Measurements from ENCODE around the gene OXGR1.

The OXGR1 gene

GRCh38 chr13:96966415-96967102 is 27.7 kb downstream of the OXGR1 start:
- H3K9ac ChIP-seq (ENCODE audit: low read depth, low read length, poor library complexity): no peak overlapping the region
- WGBS, 2 donors (ENCODE audit: extremely low coverage in 2 of 2, insufficient read length in 2 of 2, insufficient replicate concordance in 1 of 2): no CpG with 5 or more reads among the region's 12 CpGs

GRCh38 chr13:96963786-96964475 is 30.3 kb downstream of the OXGR1 start:
- no peak overlapping the region for H3K9ac ChIP-seq (ENCODE audit: low read depth, low read length, poor library complexity)
- H3K18ac ChIP-seq (ENCODE audit: low read length): no peak overlapping the region
- no peak overlapping the region for H2BK15ac ChIP-seq (ENCODE audit: low read length)
- H3K4me1 ChIP-seq (ENCODE audit: control insufficient read depth in 2 of 2, insufficient read depth in 1 of 2, low read depth in 1 of 2, low read length in 2 of 2): no peaks in the 10 kb centered on the region
- no peak overlapping the region for H2BK5ac ChIP-seq (ENCODE audit: low read length)
- no peak overlapping the region for H3K4ac ChIP-seq (ENCODE audit: low read length)
- H3K79me1 ChIP-seq (ENCODE audit: low read depth, low read length): no peaks in the 10 kb centered on the region
- no peak overlapping the region for H3K23ac ChIP-seq (ENCODE audit: low read depth, low read length, poor library complexity)
- no CpG with 5 or more reads among the region's 2 CpGs for WGBS, 2 donors (ENCODE audit: extremely low coverage in 2 of 2, insufficient read length in 2 of 2, insufficient replicate concordance in 1 of 2)
- no peak overlapping the region for H2BK120ac ChIP-seq (ENCODE audit: low read depth, low read length)
- H2AK5ac ChIP-seq (ENCODE audit: low read depth, low read length): no peak overlapping the region
- H3K27me3 ChIP-seq (ENCODE audit: control insufficient read depth in 3 of 3, insufficient read depth in 3 of 3, low read depth in 1 of 3, low read length in 3 of 3): no peaks in the 10 kb centered on the region
- H3K14ac ChIP-seq (ENCODE audit: low read length): no peak overlapping the region
- H3K4me2 ChIP-seq (ENCODE audit: insufficient read depth, low read length, poor library complexity, severe bottlenecking): no peak overlapping the region
- H4K91ac ChIP-seq (ENCODE audit: low read depth, low read length, poor library complexity): no peak overlapping the region
- H3K36me3 ChIP-seq (replicated peaks in 1 of 2; ENCODE audit: control insufficient read depth in 2 of 2, insufficient read depth in 2 of 2, low read length in 2 of 2): no peaks in the 10 kb centered on the region
- no peak for DNase-seq (ENCODE audit: low spot score)
- no peak overlapping the region for H3K4me3 ChIP-seq (ENCODE audit: low read length in 2 of 2)
- no peak overlapping the region for H2AFZ ChIP-seq (ENCODE audit: low read length)
- no peak overlapping the region for H3K27ac ChIP-seq (replicated peaks; ENCODE audit: low read length)
- peaks cover 17 to 18% of the 10 kb centered on the region in 2 donors for H3K9me3 ChIP-seq (replicated peaks in 1 of 2; ENCODE audit: control insufficient read depth in 2 of 2, insufficient read depth in 1 of 2, low read depth in 1 of 2, low read length in 2 of 2)
- H4K8ac ChIP-seq (ENCODE audit: low read depth, low read length): no peak overlapping the region
- H2BK12ac ChIP-seq (ENCODE audit: low read length): no peak overlapping the region

More at GRCh38 chr13:96966415-96967102, 27.7 kb downstream of the OXGR1 start:
- H4K8ac ChIP-seq (ENCODE audit: low read depth, low read length): no peak overlapping the region
- no peak overlapping the region for H2AK5ac ChIP-seq (ENCODE audit: low read depth, low read length)
- DNase-seq (ENCODE audit: low spot score): no peak
- peaks cover 17 to 22% of the 10 kb centered on the region in 2 donors for H3K9me3 ChIP-seq (replicated peaks in 1 of 2; ENCODE audit: control insufficient read depth in 2 of 2, insufficient read depth in 1 of 2, low read depth in 1 of 2, low read length in 2 of 2)
- H3K4me3 ChIP-seq (ENCODE audit: low read length in 2 of 2): no peak overlapping the region
- H2BK12ac ChIP-seq (ENCODE audit: low read length): no peak overlapping the region
- no peak overlapping the region for H3K27ac ChIP-seq (replicated peaks; ENCODE audit: low read length)
- no peaks in the 10 kb centered on the region for H3K79me1 ChIP-seq (ENCODE audit: low read depth, low read length)
- no peak overlapping the region for H3K18ac ChIP-seq (ENCODE audit: low read length)
- no peak overlapping the region for H3K14ac ChIP-seq (ENCODE audit: low read length)
- H3K23ac ChIP-seq (ENCODE audit: low read depth, low read length, poor library complexity): no peak overlapping the region
- H2AFZ ChIP-seq (ENCODE audit: low read length): no peak overlapping the region
- H3K4me1 ChIP-seq (ENCODE audit: control insufficient read depth in 2 of 2, insufficient read depth in 1 of 2, low read depth in 1 of 2, low read length in 2 of 2): no peaks in the 10 kb centered on the region
- H2BK120ac ChIP-seq (ENCODE audit: low read depth, low read length): no peak overlapping the region
- H3K4ac ChIP-seq (ENCODE audit: low read length): no peak overlapping the region
- no peaks in the 10 kb centered on the region for H3K27me3 ChIP-seq (ENCODE audit: control insufficient read depth in 3 of 3, insufficient read depth in 3 of 3, low read depth in 1 of 3, low read length in 3 of 3)
- no peaks in the 10 kb centered on the region for H3K36me3 ChIP-seq (replicated peaks in 1 of 2; ENCODE audit: control insufficient read depth in 2 of 2, insufficient read depth in 2 of 2, low read length in 2 of 2)
- no peak overlapping the region for H3K4me2 ChIP-seq (ENCODE audit: insufficient read depth, low read length, poor library complexity, severe bottlenecking)
- no peak overlapping the region for H2BK15ac ChIP-seq (ENCODE audit: low read length)
- no peak overlapping the region for H2BK5ac ChIP-seq (ENCODE audit: low read length)
- no peak overlapping the region for H4K91ac ChIP-seq (ENCODE audit: low read depth, low read length, poor library complexity)

- H3K4me2 ChIP-seq (ENCODE audit: insufficient read depth, low read length, poor library complexity, severe bottlenecking): no peak overlapping the region
- no CpG with 5 or more reads among the region's 3 CpGs for WGBS, 2 donors (ENCODE audit: extremely low coverage in 2 of 2, insufficient read length in 2 of 2, insufficient replicate concordance in 1 of 2)
- no peaks in the 10 kb centered on the region for H3K79me1 ChIP-seq (ENCODE audit: low read depth, low read length)
- H2BK5ac ChIP-seq (ENCODE audit: low read length): no peak overlapping the region
- H3K27ac ChIP-seq (replicated peaks; ENCODE audit: low read length): no peak overlapping the region
- H3K18ac ChIP-seq (ENCODE audit: low read length): no peak overlapping the region
- peaks cover 0 to 4% of the 10 kb centered on the region in 2 donors for H3K4me1 ChIP-seq (ENCODE audit: control insufficient read depth in 2 of 2, insufficient read depth in 1 of 2, low read depth in 1 of 2, low read length in 2 of 2)
- no peak overlapping the region for H3K9ac ChIP-seq (ENCODE audit: low read depth, low read length, poor library complexity)
- no peak overlapping the region for H3K14ac ChIP-seq (ENCODE audit: low read length)
- H2BK12ac ChIP-seq (ENCODE audit: low read length): no peak overlapping the region
- H4K91ac ChIP-seq (ENCODE audit: low read depth, low read length, poor library complexity): no peak overlapping the region
- no peaks in the 10 kb centered on the region for H3K27me3 ChIP-seq (ENCODE audit: control insufficient read depth in 3 of 3, insufficient read depth in 3 of 3, low read depth in 1 of 3, low read length in 3 of 3)
- no peak overlapping the region for H3K4ac ChIP-seq (ENCODE audit: low read length)
- no peak overlapping the region for H2BK15ac ChIP-seq (ENCODE audit: low read length)
- H2AFZ ChIP-seq (ENCODE audit: low read length): no peak overlapping the region
- no peak overlapping the region for H3K23ac ChIP-seq (ENCODE audit: low read depth, low read length, poor library complexity)
- H3K36me3 ChIP-seq (replicated peaks in 1 of 2; ENCODE audit: control insufficient read depth in 2 of 2, insufficient read depth in 2 of 2, low read length in 2 of 2): no peaks in the 10 kb centered on the region
- no peak overlapping the region for H2BK120ac ChIP-seq (ENCODE audit: low read depth, low read length)
- DNase-seq (ENCODE audit: low spot score): no peak
- no peak overlapping the region for H3K4me3 ChIP-seq (ENCODE audit: low read length in 2 of 2)
- no peaks in the 10 kb centered on the region for H3K9me3 ChIP-seq (replicated peaks in 1 of 2; ENCODE audit: control insufficient read depth in 2 of 2, insufficient read depth in 1 of 2, low read depth in 1 of 2, low read length in 2 of 2)
- H2AK5ac ChIP-seq (ENCODE audit: low read depth, low read length): no peak overlapping the region
- no peak overlapping the region for H4K8ac ChIP-seq (ENCODE audit: low read depth, low read length)
Measured at GRCh38 chr13:96960379-96960778, 33.9 kb downstream of the OXGR1 start.

GRCh38 chr13:96958286-96958891 is 35.9 kb downstream of the OXGR1 start:
- H3K4me2 ChIP-seq (ENCODE audit: insufficient read depth, low read length, poor library complexity, severe bottlenecking): no peak overlapping the region

More at GRCh38 chr13:96958286-96958891, 35.9 kb downstream of the OXGR1 start:
- peak; percentile 33 for DNase-seq (ENCODE audit: low spot score)
- H4K8ac ChIP-seq (ENCODE audit: low read depth, low read length): no peak overlapping the region
- no peak overlapping the region for H3K4ac ChIP-seq (ENCODE audit: low read length)
- no peak overlapping the region for H3K4me3 ChIP-seq (ENCODE audit: low read length in 2 of 2)
- no peak overlapping the region for H3K18ac ChIP-seq (ENCODE audit: low read length)
- no peak overlapping the region for H2AK5ac ChIP-seq (ENCODE audit: low read depth, low read length)
- peaks cover 0 to 4% of the 10 kb centered on the region in 2 donors for H3K4me1 ChIP-seq (ENCODE audit: control insufficient read depth in 2 of 2, insufficient read depth in 1 of 2, low read depth in 1 of 2, low read length in 2 of 2)
- no peak overlapping the region for H3K9ac ChIP-seq (ENCODE audit: low read depth, low read length, poor library complexity)
- H3K27ac ChIP-seq (replicated peaks; ENCODE audit: low read length): no peak overlapping the region
- no peaks in the 10 kb centered on the region for H3K27me3 ChIP-seq (ENCODE audit: control insufficient read depth in 3 of 3, insufficient read depth in 3 of 3, low read depth in 1 of 3, low read length in 3 of 3)
- WGBS, 2 donors (ENCODE audit: extremely low coverage in 2 of 2, insufficient read length in 2 of 2, insufficient replicate concordance in 1 of 2): no CpG with 5 or more reads among the region's 5 CpGs
- no peaks in the 10 kb centered on the region for H3K79me1 ChIP-seq (ENCODE audit: low read depth, low read length)
- H2BK5ac ChIP-seq (ENCODE audit: low read length): no peak overlapping the region
- no peak overlapping the region for H3K14ac ChIP-seq (ENCODE audit: low read length)
- no peak overlapping the region for H2BK12ac ChIP-seq (ENCODE audit: low read length)
- H3K23ac ChIP-seq (ENCODE audit: low read depth, low read length, poor library complexity): no peak overlapping the region
- H3K9me3 ChIP-seq (replicated peaks in 1 of 2; ENCODE audit: control insufficient read depth in 2 of 2, insufficient read depth in 1 of 2, low read depth in 1 of 2, low read length in 2 of 2): no peaks in the 10 kb centered on the region
- H2BK15ac ChIP-seq (ENCODE audit: low read length): no peak overlapping the region
- H2BK120ac ChIP-seq (ENCODE audit: low read depth, low read length): no peak overlapping the region
- no peaks in the 10 kb centered on the region for H3K36me3 ChIP-seq (replicated peaks in 1 of 2; ENCODE audit: control insufficient read depth in 2 of 2, insufficient read depth in 2 of 2, low read length in 2 of 2)
- no peak overlapping the region for H2AFZ ChIP-seq (ENCODE audit: low read length)
- no peak overlapping the region for H4K91ac ChIP-seq (ENCODE audit: low read depth, low read length, poor library complexity)

Data from neuronal stem cell (in vitro differentiated cells).